ENCODE measurements around the gene BLMH.

DNA sequence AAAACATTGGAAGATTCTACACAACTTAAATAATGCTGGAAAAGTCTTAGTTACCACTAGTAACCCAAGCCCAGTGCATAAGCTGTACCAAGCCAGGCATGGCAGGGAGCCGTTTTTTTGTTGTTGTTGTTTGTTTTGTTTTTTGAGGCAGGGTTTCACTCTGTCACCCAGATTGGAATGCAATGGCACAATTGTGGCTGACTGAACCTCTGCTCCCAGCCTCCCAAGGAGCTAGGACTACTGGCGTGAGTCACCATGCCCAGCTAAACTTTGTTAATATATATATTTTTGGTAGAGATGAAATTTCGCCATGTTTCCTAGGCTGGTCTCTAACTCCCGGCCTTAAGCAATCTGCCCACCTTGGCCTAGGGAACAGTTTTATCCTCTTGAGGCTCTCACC is 42.7 kb upstream of the BLMH start:
- TF ChIP-seq POLR2A (IDR thresholded peaks at IDR 0.05) (no peak), POLR2AphosphoS5 (IDR thresholded peaks at IDR 0.05) (no peak)
- TF ChIP-seq, protein P1, sequence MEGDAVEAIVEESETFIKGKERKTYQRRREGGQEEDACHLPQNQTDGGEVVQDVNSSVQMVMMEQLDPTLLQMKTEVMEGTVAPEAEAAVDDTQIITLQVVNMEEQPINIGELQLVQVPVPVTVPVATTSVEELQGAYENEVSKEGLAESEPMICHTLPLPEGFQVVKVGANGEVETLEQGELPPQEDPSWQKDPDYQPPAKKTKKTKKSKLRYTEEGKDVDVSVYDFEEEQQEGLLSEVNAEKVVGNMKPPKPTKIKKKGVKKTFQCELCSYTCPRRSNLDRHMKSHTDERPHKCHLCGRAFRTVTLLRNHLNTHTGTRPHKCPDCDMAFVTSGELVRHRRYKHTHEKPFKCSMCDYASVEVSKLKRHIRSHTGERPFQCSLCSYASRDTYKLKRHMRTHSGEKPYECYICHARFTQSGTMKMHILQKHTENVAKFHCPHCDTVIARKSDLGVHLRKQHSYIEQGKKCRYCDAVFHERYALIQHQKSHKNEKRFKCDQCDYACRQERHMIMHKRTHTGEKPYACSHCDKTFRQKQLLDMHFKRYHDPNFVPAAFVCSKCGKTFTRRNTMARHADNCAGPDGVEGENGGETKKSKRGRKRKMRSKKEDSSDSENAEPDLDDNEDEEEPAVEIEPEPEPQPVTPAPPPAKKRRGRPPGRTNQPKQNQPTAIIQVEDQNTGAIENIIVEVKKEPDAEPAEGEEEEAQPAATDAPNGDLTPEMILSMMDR (IDR thresholded peaks at IDR 0.05): no peak

All from transverse colon (tissue), 4 donors.